GM21447 (cell line): Measurements from ENCODE around the gene SLC39A3.

Source experiments
- ATAC-seq: cut with Tn5 transposase; IDR thresholded peaks from one replicate; pipeline ENCODE4 v1.9.1; 2021; ENCODE audit not compliant: unreplicated experiment

The SLC39A3 gene

GRCh38 chr19:2769218-2769617 is 29.4 kb upstream of the SLC39A3 start:
- ATAC-seq: no peak

- ATAC-seq: no peak
These were observed 28.7 kb upstream of the SLC39A3 start for GRCh38 chr19:2768365-2769132.

GRCh38 chr19:2767688-2768087 is 27.9 kb upstream of the SLC39A3 start:
- no peak for ATAC-seq

GRCh38 chr19:2766594-2767372 is 27.0 kb upstream of the SLC39A3 start:
- no peak for ATAC-seq

- no peak for ATAC-seq
These were observed 25.6 kb upstream of the SLC39A3 start for GRCh38 chr19:2765376-2765775.

GRCh38 chr19:2764945-2765344 is 25.1 kb upstream of the SLC39A3 start:
- ATAC-seq: no peak

- ATAC-seq: no peak
These were observed 23.9 kb upstream of the SLC39A3 start for GRCh38 chr19:2763687-2764086.

GRCh38 chr19:2762783-2763496 is 23.1 kb upstream of the SLC39A3 start:
- ATAC-seq: no peak

GRCh38 chr19:2761876-2762782 is 22.3 kb upstream of the SLC39A3 start:
- ATAC-seq: no peak

- ATAC-seq: no peak
These were observed 21.5 kb upstream of the SLC39A3 start for GRCh38 chr19:2761309-2761677.

- ATAC-seq: no peak
These were observed 20.1 kb upstream of the SLC39A3 start for GRCh38 chr19:2759965-2760364.

GRCh38 chr19:2759362-2759761 is 19.5 kb upstream of the SLC39A3 start:
- ATAC-seq: no peak

GRCh38 chr19:2758601-2759313 is 18.9 kb upstream of the SLC39A3 start:
- ATAC-seq: no peak

GRCh38 chr19:2756921-2757881 is 17.4 kb upstream of the SLC39A3 start:
- no peak for ATAC-seq

- no peak for ATAC-seq
These were observed 16.7 kb upstream of the SLC39A3 start for GRCh38 chr19:2756477-2756876.

- ATAC-seq: no peak
These were observed 16.0 kb upstream of the SLC39A3 start for GRCh38 chr19:2755811-2756210.

- ATAC-seq: no peak
These were observed 15.6 kb upstream of the SLC39A3 start for GRCh38 chr19:2755448-2755705.

GRCh38 chr19:2754659-2755447 is 15.0 kb upstream of the SLC39A3 start:
- no peak for ATAC-seq

GRCh38 chr19:2751438-2751830 is 11.6 kb upstream of the SLC39A3 start:
- ATAC-seq: no peak
